Loucy (cell line): ENCODE data around the gene MAST4.

Experiments
- H2AFZ ChIP-seq: fragments of 200-600 bp; sonication (generic); 2 replicates; pipeline ENCODE4 v1.6.0; 2016; ENCODE audit warnings: antibody characterized with exemption, mild to moderate bottlenecking, low read length, moderate library complexity
- H3F3A ChIP-seq: fragments of 200-600 bp; 2 replicates; pipeline ENCODE4 v1.6.0; 2016; ENCODE audit warnings: antibody characterized with exemption, low read depth, mild to moderate bottlenecking
- H3K27me3 ChIP-seq: fragments of 200-600 bp; sonication (generic); 2 replicates; pipeline ENCODE4 v1.6.1; 2014; ENCODE audit warnings: low read length, mild to moderate bottlenecking; ENCODE audit not compliant: insufficient read depth, poor library complexity, severe bottlenecking
- H3K36me3 ChIP-seq: fragments of 200-600 bp; sonication (generic); 2 replicates; pipeline ENCODE4 v1.6.1; 2016; ENCODE audit warnings: low read length; ENCODE audit not compliant: insufficient read depth
- H3K4me1 ChIP-seq: fragments of 200-600 bp; sonication (generic); 2 replicates; pipeline ENCODE4 v1.5.1; 2014; ENCODE audit warnings: low read length, mild to moderate bottlenecking; ENCODE audit not compliant: insufficient read depth, poor library complexity, severe bottlenecking
- H3K4me2 ChIP-seq: fragments of 200-600 bp; sonication (generic); 2 replicates; pipeline ENCODE4 v1.6.0; 2014; ENCODE audit warnings: antibody characterized with exemption, low read length, low read depth, mild to moderate bottlenecking; ENCODE audit not compliant: poor library complexity, severe bottlenecking
- H3K4me3 ChIP-seq: fragments of 200-600 bp; sonication (generic); 2 replicates; pipeline ENCODE4 v1.5.1; 2014; ENCODE audit warnings: low read length, mild to moderate bottlenecking, mixed read lengths; ENCODE audit not compliant: poor library complexity, severe bottlenecking
- H3K79me2 ChIP-seq: fragments of 200-600 bp; sonication (generic); 2 replicates; pipeline ENCODE4 v1.6.1; 2014; ENCODE audit warnings: low read length; ENCODE audit not compliant: insufficient read depth
- H3K9ac ChIP-seq: fragments of 200-600 bp; sonication (generic); 2 replicates; pipeline ENCODE4 v1.6.0; 2014; ENCODE audit warnings: mild to moderate bottlenecking, low read depth, low read length, moderate library complexity; ENCODE audit not compliant: poor library complexity, severe bottlenecking
- H3K9me2 ChIP-seq: fragments of 200-600 bp; sonication (generic); replicated peaks from 2 replicates; pipeline ENCODE4 v1.6.1; 2016; ENCODE audit warnings: low read depth, low read length, mixed read lengths
- H3K9me3 ChIP-seq: fragments of 200-600 bp; sonication (generic); 2 replicates; pipeline ENCODE4 v1.6.1; 2014; ENCODE audit warnings: mild to moderate bottlenecking, antibody characterized with exemption, low read length, low read depth; ENCODE audit not compliant: insufficient read depth
- H4K20me1 ChIP-seq: fragments of 200-600 bp; sonication (generic); 2 replicates; pipeline ENCODE4 v1.6.0; 2014; ENCODE audit warnings: antibody characterized with exemption, low read length, mild to moderate bottlenecking; ENCODE audit not compliant: insufficient read depth, poor library complexity, severe bottlenecking
- CTCF ChIP-seq: fragments of 200-600 bp; sonication (generic); conservative IDR thresholded peaks from 2 replicates; pipeline ENCODE4 v1.5.1; 2014; ENCODE audit warnings: mild to moderate bottlenecking, antibody characterized with exemption, low read length
- EZH2phosphoT487 ChIP-seq: fragments of 200-600 bp; IDR thresholded peaks from 2 replicates; pipeline ENCODE4 v1.6.1; 2018; ENCODE audit warnings: antibody characterized with exemption, mild to moderate bottlenecking, moderate library complexity, borderline replicate concordance

MAST4 gene

DNA sequence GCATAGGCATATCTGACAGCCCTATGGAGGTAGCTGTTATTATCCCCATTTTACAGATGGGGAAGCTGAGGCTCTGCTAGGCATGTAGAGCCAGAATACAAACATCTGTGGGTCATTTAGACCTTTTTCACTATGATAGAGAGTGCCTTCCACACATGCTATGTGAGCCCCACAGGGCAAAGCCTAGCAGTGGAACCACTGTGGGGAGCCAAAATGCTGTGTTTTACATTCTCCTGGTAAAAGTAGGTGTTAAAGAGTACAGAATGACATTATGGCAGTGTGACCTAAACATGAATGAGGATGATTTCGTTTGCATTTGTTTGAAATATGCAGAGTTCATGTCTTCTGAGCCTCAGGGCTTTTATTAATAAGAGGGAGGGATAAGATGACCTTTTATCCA, 265.2 kb downstream of the MAST4 start:
- Histone ChIP-seq H3K4me3 (no peak overlapping the region), H3K9ac (no peak overlapping the region), H3K4me2 (no peak overlapping the region), H3K9me2 (no peaks in the 10 kb centered on the region), H3K79me2 (no peaks in the 10 kb centered on the region), H3F3A (no peaks in the 10 kb centered on the region), H3K4me1 (no peaks in the 10 kb centered on the region), H3K9me3 (no peaks in the 10 kb centered on the region), H3K36me3 (no peaks in the 10 kb centered on the region), H2AFZ (no peak overlapping the region), H4K20me1 (no peaks in the 10 kb centered on the region), H3K27me3 (no peaks in the 10 kb centered on the region)
- TF ChIP-seq CTCF (peak; percentile 17; the same call in 1 of the 2 replicates), EZH2phosphoT487 (no peak)

GRCh38 chr5:66862020-66862419, 265.8 kb downstream of the MAST4 start:
- no peak for TF ChIP-seq CTCF
- no peak for TF ChIP-seq EZH2phosphoT487
- no peak overlapping the region for H2AFZ ChIP-seq
- H3K36me3 ChIP-seq, result no peaks in the 10 kb centered on the region
- no peaks in the 10 kb centered on the region for H3K4me1 ChIP-seq
- no peaks in the 10 kb centered on the region for H3F3A ChIP-seq
- H3K4me2 ChIP-seq, result no peak overlapping the region
- H3K27me3 ChIP-seq, result no peaks in the 10 kb centered on the region
- no peak overlapping the region for H3K9ac ChIP-seq
- no peak overlapping the region for H3K4me3 ChIP-seq
- no peaks in the 10 kb centered on the region for H3K9me3 ChIP-seq
- no peaks in the 10 kb centered on the region for H3K9me2 ChIP-seq
- no peaks in the 10 kb centered on the region for H4K20me1 ChIP-seq
- no peaks in the 10 kb centered on the region for H3K79me2 ChIP-seq

- Histone ChIP-seq H2AFZ (no peak overlapping the region), H3K4me1 (no peaks in the 10 kb centered on the region)
These were observed 267.3 kb downstream of the MAST4 start for GRCh38 chr5:66863243-66864170.

More at GRCh38 chr5:66863243-66864170, 267.3 kb downstream of the MAST4 start:
- no peak overlapping the region for H3K4me2 ChIP-seq
- no peaks in the 10 kb centered on the region for H3K27me3 ChIP-seq
- no peaks in the 10 kb centered on the region for H3K9me3 ChIP-seq
- H3K36me3 ChIP-seq, result no peaks in the 10 kb centered on the region
- H3K79me2 ChIP-seq, result no peaks in the 10 kb centered on the region
- H3F3A ChIP-seq, result no peaks in the 10 kb centered on the region
- H4K20me1 ChIP-seq, result no peaks in the 10 kb centered on the region
- no peak overlapping the region for H3K9ac ChIP-seq
- no peak for TF ChIP-seq CTCF
- TF ChIP-seq EZH2phosphoT487, result no peak
- no peaks in the 10 kb centered on the region for H3K9me2 ChIP-seq
- H3K4me3 ChIP-seq, result no peak overlapping the region
